Measurements from ENCODE around the gene GRAMD1A. TPM values are rescaled to one million over a fixed set of nuclear protein-coding genes. Genes with fewer than 3 reads are reported as not detected.

The GRAMD1A gene
- total RNA-seq, 3 donors from 2014 or later (not counting 1 experiment from before 2014, with no cell fraction given), result 57.6 to 80.3 (median 66.6) TPM

GRCh38 chr19:35076026-35076370 lies 75.9 kb downstream of the GRAMD1A start:
- 89% methylated on average over 6 of the region's 6 CpGs for WGBS (ENCODE audit: insufficient coverage)
- Mint-ChIP-seq H3K4me3 (no peak overlapping the region), H3K36me3 (no peaks in the 10 kb centered on the region), H3K27me3 (ENCODE audit: low read depth in 2 of 2) (peaks cover 0 to 16% of the 10 kb centered on the region in 2 donors), H3K27ac (no peak overlapping the region), H3K4me1 (peaks cover 0 to 22% of the 10 kb centered on the region in 2 donors), H3K9me3 (no peaks in the 10 kb centered on the region)
- ATAC-seq (no peak), DNase-seq (no peak)
- Histone ChIP-seq H3K36me3 (ENCODE audit: control insufficient read depth, insufficient read depth, low read length) (no peaks in the 10 kb centered on the region), H3K27me3 (ENCODE audit: control insufficient read depth, insufficient read depth, low read length) (no peaks in the 10 kb centered on the region), H3K4me3 (ENCODE audit: low read length) (no peak overlapping the region), H3K9me3 (ENCODE audit: control insufficient read depth, insufficient read depth, low read length) (no peaks in the 10 kb centered on the region), H3K4me1 (ENCODE audit: control insufficient read depth, insufficient read depth, low read length) (peaks cover 22% of the 10 kb centered on the region), H3K27ac (ENCODE audit: low read length) (no peak overlapping the region)
- intact Hi-C loops (cut with micrococcal nuclease), result no loop called here
- TF ChIP-seq, protein P1, sequence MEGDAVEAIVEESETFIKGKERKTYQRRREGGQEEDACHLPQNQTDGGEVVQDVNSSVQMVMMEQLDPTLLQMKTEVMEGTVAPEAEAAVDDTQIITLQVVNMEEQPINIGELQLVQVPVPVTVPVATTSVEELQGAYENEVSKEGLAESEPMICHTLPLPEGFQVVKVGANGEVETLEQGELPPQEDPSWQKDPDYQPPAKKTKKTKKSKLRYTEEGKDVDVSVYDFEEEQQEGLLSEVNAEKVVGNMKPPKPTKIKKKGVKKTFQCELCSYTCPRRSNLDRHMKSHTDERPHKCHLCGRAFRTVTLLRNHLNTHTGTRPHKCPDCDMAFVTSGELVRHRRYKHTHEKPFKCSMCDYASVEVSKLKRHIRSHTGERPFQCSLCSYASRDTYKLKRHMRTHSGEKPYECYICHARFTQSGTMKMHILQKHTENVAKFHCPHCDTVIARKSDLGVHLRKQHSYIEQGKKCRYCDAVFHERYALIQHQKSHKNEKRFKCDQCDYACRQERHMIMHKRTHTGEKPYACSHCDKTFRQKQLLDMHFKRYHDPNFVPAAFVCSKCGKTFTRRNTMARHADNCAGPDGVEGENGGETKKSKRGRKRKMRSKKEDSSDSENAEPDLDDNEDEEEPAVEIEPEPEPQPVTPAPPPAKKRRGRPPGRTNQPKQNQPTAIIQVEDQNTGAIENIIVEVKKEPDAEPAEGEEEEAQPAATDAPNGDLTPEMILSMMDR (IDR thresholded peaks at IDR 0.05), result no peak

Other genes with a start within 250 kb of the GRAMD1A start
- gene ZNF599, start 227.1 kb upstream of the GRAMD1A start, total RNA-seq, result 1 to 10 TPM; 4.6 to 5.1 (median 4.8) TPM
- gene ZNF30, start 73.4 kb upstream of the GRAMD1A start, total RNA-seq, result 1 to 10 TPM; 2.7 to 4.3 (median 3.8) TPM
- 10 to 100 TPM; 11.9 to 19.6 (median 16.2) TPM for gene ZNF792, start 36.1 kb upstream of the GRAMD1A start, total RNA-seq
- gene SCN1B, start 30.1 kb downstream of the GRAMD1A start, total RNA-seq, result 1 to 10 TPM in 2 of 3 donors, under 1 TPM in 1; 0.94 to 1.5 (median 1.1) TPM
- gene HPN, start 41.4 kb downstream of the GRAMD1A start, total RNA-seq, result not detected
- not detected for gene FXYD3, start 115.5 kb downstream of the GRAMD1A start, total RNA-seq
- under 1 TPM in 2 of 3 donors, not detected in 1; 0.49 to 0.72 TPM for gene LGI4, start 134.7 kb downstream of the GRAMD1A start, total RNA-seq
- gene FXYD1, start 138.5 kb downstream of the GRAMD1A start, total RNA-seq, result not detected
- gene FXYD7, start 142.9 kb downstream of the GRAMD1A start, total RNA-seq, result 1 to 10 TPM; 4.0 to 5.4 (median 4.9) TPM
- gene FXYD5, start 154.4 kb downstream of the GRAMD1A start, total RNA-seq, result 100 to 1,000 TPM; 226 to 270 (median 231) TPM
- gene FAM187B, start 228.4 kb downstream of the GRAMD1A start, total RNA-seq, result not detected
- 1 to 10 TPM; 3.4 to 6.9 (median 6.7) TPM for gene LSR, start 248.7 kb downstream of the GRAMD1A start, total RNA-seq